NCI-H2227 treated with DMSO at 0.1 percent for 48 hours (cell line): ENCODE results near the gene PACS1.
"Not testable (repeated sequence)": the region's sequence is repeated elsewhere in the genome, so short reads cannot be mapped to it uniquely, and the experiment has no call there.

ENCODE experiments used
- DNase-seq: peaks from one replicate; lab custom pipeline; 2025; lab: John Stamatoyannopoulos, UW

Gene PACS1

GRCh38 chr11:66076561-66076960 lies 6.5 kb downstream of the PACS1 start:
- DNase-seq = no peak

GRCh38 chr11:66077927-66078326 lies 7.9 kb downstream of the PACS1 start:
- no peak for DNase-seq

GRCh38 chr11:66078949-66079348 lies 8.9 kb downstream of the PACS1 start:
- DNase-seq = not testable (repeated sequence)

GRCh38 chr11:66080055-66080817 lies 10.2 kb downstream of the PACS1 start:
- DNase-seq = no peak

GRCh38 chr11:66081505-66081904 lies 11.4 kb downstream of the PACS1 start:
- no peak for DNase-seq

- DNase-seq = peak; percentile 84
These were observed 13.1 kb downstream of the PACS1 start for GRCh38 chr11:66082946-66083698.

- no peak for DNase-seq
These were observed 13.7 kb downstream of the PACS1 start for GRCh38 chr11:66083767-66084166.

- DNase-seq = no peak
These were observed 14.9 kb downstream of the PACS1 start for GRCh38 chr11:66084821-66085475.

GRCh38 chr11:66087148-66087908 lies 17.3 kb downstream of the PACS1 start:
- no peak for DNase-seq

- no peak for DNase-seq
These were observed 19.0 kb downstream of the PACS1 start for GRCh38 chr11:66089067-66089466.

- DNase-seq = no peak
These were observed 20.2 kb downstream of the PACS1 start for GRCh38 chr11:66090288-66090687.

GRCh38 chr11:66092125-66092524 lies 22.1 kb downstream of the PACS1 start:
- DNase-seq = not testable (repeated sequence)

- not testable (repeated sequence) for DNase-seq
These were observed 29.7 kb downstream of the PACS1 start for GRCh38 chr11:66099746-66100145.

- DNase-seq = peak; percentile 59
These were observed 30.4 kb downstream of the PACS1 start for GRCh38 chr11:66100272-66101065.

- DNase-seq = no peak
These were observed 31.0 kb downstream of the PACS1 start for GRCh38 chr11:66101066-66101464.

- DNase-seq = no peak
These were observed 34.1 kb downstream of the PACS1 start for GRCh38 chr11:66104057-66104638.

GRCh38 chr11:66106786-66107599 lies 36.9 kb downstream of the PACS1 start:
- DNase-seq = no peak

- DNase-seq = no peak
These were observed 37.8 kb downstream of the PACS1 start for GRCh38 chr11:66107600-66108510.

GRCh38 chr11:66109294-66109693 lies 39.2 kb downstream of the PACS1 start:
- DNase-seq = no peak
